ENCODE results near the gene IDUA.

IDUA gene

GRCh38 chr4:1021386-1022050 is 34.7 kb downstream of the IDUA start:
- Histone ChIP-seq H3K4me1 (ENCODE audit: control insufficient read depth, insufficient read depth, low read length) (peaks cover 1% of the 10 kb centered on the region; the same call in 1 of the 2 replicates), H3K36me3 (ENCODE audit: control insufficient read depth, insufficient read depth, low read length) (peaks cover 11% of the 10 kb centered on the region), H3K27ac (ENCODE audit: low read length) (no peak overlapping the region), H3K27me3 (ENCODE audit: control insufficient read depth, insufficient read depth, low read length) (no peaks in the 10 kb centered on the region), H3K9me3 (ENCODE audit: control insufficient read depth, insufficient read depth, low read length) (no peaks in the 10 kb centered on the region), H3K4me3 (ENCODE audit: low read length) (no peak overlapping the region)
- DNase-seq (ENCODE audit: low read depth, low spot score) = no peak
- WGBS (ENCODE audit: insufficient coverage, insufficient read length) = no CpG with 5 or more reads among the region's 19 CpGs

- WGBS (ENCODE audit: insufficient coverage, insufficient read length) = no CpG with 5 or more reads among the region's 46 CpGs
- peaks cover 1% of the 10 kb centered on the region; the same call in 1 of the 2 replicates for H3K4me1 ChIP-seq (ENCODE audit: control insufficient read depth, insufficient read depth, low read length)
These were observed 35.4 kb downstream of the IDUA start for GRCh38 chr4:1022051-1022738.

GRCh38 chr4:1022739-1023066 is 35.9 kb downstream of the IDUA start:
- peaks cover 1% of the 10 kb centered on the region; the same call in 1 of the 2 replicates for H3K4me1 ChIP-seq (ENCODE audit: control insufficient read depth, insufficient read depth, low read length)
- no CpG with 5 or more reads among the region's 19 CpGs for WGBS (ENCODE audit: insufficient coverage, insufficient read length)
- no peak overlapping the region for H3K27ac ChIP-seq (ENCODE audit: low read length)
- DNase-seq (ENCODE audit: low read depth, low spot score) = no peak
- no peaks in the 10 kb centered on the region for H3K27me3 ChIP-seq (ENCODE audit: control insufficient read depth, insufficient read depth, low read length)
- no peaks in the 10 kb centered on the region for H3K9me3 ChIP-seq (ENCODE audit: control insufficient read depth, insufficient read depth, low read length)
- H3K4me3 ChIP-seq (ENCODE audit: low read length) = no peak overlapping the region
- H3K36me3 ChIP-seq (ENCODE audit: control insufficient read depth, insufficient read depth, low read length) = peaks cover 11% of the 10 kb centered on the region

More at GRCh38 chr4:1022051-1022738, 35.4 kb downstream of the IDUA start:
- Histone ChIP-seq H3K27me3 (ENCODE audit: control insufficient read depth, insufficient read depth, low read length) (no peaks in the 10 kb centered on the region), H3K9me3 (ENCODE audit: control insufficient read depth, insufficient read depth, low read length) (no peaks in the 10 kb centered on the region), H3K27ac (ENCODE audit: low read length) (no peak overlapping the region), H3K36me3 (ENCODE audit: control insufficient read depth, insufficient read depth, low read length) (peaks cover 11% of the 10 kb centered on the region), H3K4me3 (ENCODE audit: low read length) (no peak overlapping the region)
- DNase-seq (ENCODE audit: low read depth, low spot score) = no peak

GRCh38 chr4:1023075-1023640 is 36.3 kb downstream of the IDUA start:
- no peak overlapping the region for H3K27ac ChIP-seq (ENCODE audit: low read length)
- H3K9me3 ChIP-seq (ENCODE audit: control insufficient read depth, insufficient read depth, low read length) = no peaks in the 10 kb centered on the region
- H3K4me3 ChIP-seq (ENCODE audit: low read length) = no peak overlapping the region
- no peak for DNase-seq (ENCODE audit: low read depth, low spot score)
- peaks cover 11% of the 10 kb centered on the region for H3K36me3 ChIP-seq (ENCODE audit: control insufficient read depth, insufficient read depth, low read length)
- WGBS (ENCODE audit: insufficient coverage, insufficient read length) = no CpG with 5 or more reads among the region's 20 CpGs
- H3K4me1 ChIP-seq (ENCODE audit: control insufficient read depth, insufficient read depth, low read length) = peaks cover 1% of the 10 kb centered on the region; the same call in 1 of the 2 replicates
- H3K27me3 ChIP-seq (ENCODE audit: control insufficient read depth, insufficient read depth, low read length) = no peaks in the 10 kb centered on the region

GRCh38 chr4:1023895-1024740 is 37.3 kb downstream of the IDUA start:
- no CpG with 5 or more reads among the region's 83 CpGs for WGBS (ENCODE audit: insufficient coverage, insufficient read length)
- no peaks in the 10 kb centered on the region for H3K27me3 ChIP-seq (ENCODE audit: control insufficient read depth, insufficient read depth, low read length)
- no peaks in the 10 kb centered on the region for H3K9me3 ChIP-seq (ENCODE audit: control insufficient read depth, insufficient read depth, low read length)
- no peak for DNase-seq (ENCODE audit: low read depth, low spot score)
- no peak overlapping the region for H3K4me3 ChIP-seq (ENCODE audit: low read length)
- H3K27ac ChIP-seq (ENCODE audit: low read length) = no peak overlapping the region
- H3K36me3 ChIP-seq (ENCODE audit: control insufficient read depth, insufficient read depth, low read length) = peaks cover 11% of the 10 kb centered on the region
- peaks cover 1% of the 10 kb centered on the region; the same call in 1 of the 2 replicates for H3K4me1 ChIP-seq (ENCODE audit: control insufficient read depth, insufficient read depth, low read length)

- H3K9me3 ChIP-seq (ENCODE audit: control insufficient read depth, insufficient read depth, low read length) = no peaks in the 10 kb centered on the region
- H3K27me3 ChIP-seq (ENCODE audit: control insufficient read depth, insufficient read depth, low read length) = no peaks in the 10 kb centered on the region
- H3K4me3 ChIP-seq (ENCODE audit: low read length) = no peak overlapping the region
- WGBS (ENCODE audit: insufficient coverage, insufficient read length) = no CpG with 5 or more reads among the region's 32 CpGs
- no peak overlapping the region for H3K27ac ChIP-seq (ENCODE audit: low read length)
- H3K4me1 ChIP-seq (ENCODE audit: control insufficient read depth, insufficient read depth, low read length) = peaks cover 1% of the 10 kb centered on the region; the same call in 1 of the 2 replicates
- H3K36me3 ChIP-seq (ENCODE audit: control insufficient read depth, insufficient read depth, low read length) = peaks cover 11% of the 10 kb centered on the region
- DNase-seq (ENCODE audit: low read depth, low spot score) = no peak
These were observed 38.2 kb downstream of the IDUA start for GRCh38 chr4:1024882-1025545.

- no CpG with 5 or more reads among the region's 17 CpGs for WGBS (ENCODE audit: insufficient coverage, insufficient read length)
- H3K4me3 ChIP-seq (ENCODE audit: low read length) = no peak overlapping the region
- no peaks in the 10 kb centered on the region for H3K9me3 ChIP-seq (ENCODE audit: control insufficient read depth, insufficient read depth, low read length)
- H3K36me3 ChIP-seq (ENCODE audit: control insufficient read depth, insufficient read depth, low read length) = peaks cover 11% of the 10 kb centered on the region
- no peak overlapping the region for H3K27ac ChIP-seq (ENCODE audit: low read length)
- no peaks in the 10 kb centered on the region; the same call in 1 of the 2 replicates for H3K4me1 ChIP-seq (ENCODE audit: control insufficient read depth, insufficient read depth, low read length)
- no peaks in the 10 kb centered on the region for H3K27me3 ChIP-seq (ENCODE audit: control insufficient read depth, insufficient read depth, low read length)
- DNase-seq (ENCODE audit: low read depth, low spot score) = no peak
These were observed 39.3 kb downstream of the IDUA start for GRCh38 chr4:1026115-1026514.

GRCh38 chr4:1027219-1027914 is 40.5 kb downstream of the IDUA start:
- Histone ChIP-seq H3K4me3 (ENCODE audit: low read length) (no peak overlapping the region), H3K9me3 (ENCODE audit: control insufficient read depth, insufficient read depth, low read length) (no peaks in the 10 kb centered on the region), H3K4me1 (ENCODE audit: control insufficient read depth, insufficient read depth, low read length) (no peaks in the 10 kb centered on the region; the same call in 1 of the 2 replicates), H3K27ac (ENCODE audit: low read length) (no peak overlapping the region), H3K36me3 (ENCODE audit: control insufficient read depth, insufficient read depth, low read length) (peaks cover 11% of the 10 kb centered on the region), H3K27me3 (ENCODE audit: control insufficient read depth, insufficient read depth, low read length) (no peaks in the 10 kb centered on the region)
- DNase-seq (ENCODE audit: low read depth, low spot score) = no peak
- no CpG with 5 or more reads among the region's 26 CpGs for WGBS (ENCODE audit: insufficient coverage, insufficient read length)

GRCh38 chr4:1027915-1028238 is 41.0 kb downstream of the IDUA start:
- no peaks in the 10 kb centered on the region for H3K9me3 ChIP-seq (ENCODE audit: control insufficient read depth, insufficient read depth, low read length)
- peaks cover 11% of the 10 kb centered on the region for H3K36me3 ChIP-seq (ENCODE audit: control insufficient read depth, insufficient read depth, low read length)
- no CpG with 5 or more reads among the region's 9 CpGs for WGBS (ENCODE audit: insufficient coverage, insufficient read length)
- H3K27ac ChIP-seq (ENCODE audit: low read length) = no peak overlapping the region
- H3K27me3 ChIP-seq (ENCODE audit: control insufficient read depth, insufficient read depth, low read length) = no peaks in the 10 kb centered on the region
- DNase-seq (ENCODE audit: low read depth, low spot score) = no peak
- H3K4me1 ChIP-seq (ENCODE audit: control insufficient read depth, insufficient read depth, low read length) = no peaks in the 10 kb centered on the region
- no peak overlapping the region for H3K4me3 ChIP-seq (ENCODE audit: low read length)
